A673 (cell line): ENCODE data around the gene IGFBP4.

Source experiments
- EZH2 ChIP-seq: fragments of 200-600 bp; sonication (generic); IDR thresholded peaks from 2 replicates; pipeline ENCODE4 v1.6.1; 2017; ENCODE audit warnings: borderline replicate concordance, low read depth, mild to moderate bottlenecking, mixed read lengths, antibody characterized with exemption, low read length; ENCODE audit not compliant: poor library complexity, severe bottlenecking
- TF ChIP-seq, protein P1 (sequence below): fragments of 300-800, 200-600 bp; sonication (generic); conservative IDR thresholded peaks from 2 replicates; pipeline ENCODE4 v1.5.1; 2017; ENCODE audit warnings: low read depth, mild to moderate bottlenecking, antibody characterized with exemption, low read length, moderate library complexity, mixed read lengths

DNA sequence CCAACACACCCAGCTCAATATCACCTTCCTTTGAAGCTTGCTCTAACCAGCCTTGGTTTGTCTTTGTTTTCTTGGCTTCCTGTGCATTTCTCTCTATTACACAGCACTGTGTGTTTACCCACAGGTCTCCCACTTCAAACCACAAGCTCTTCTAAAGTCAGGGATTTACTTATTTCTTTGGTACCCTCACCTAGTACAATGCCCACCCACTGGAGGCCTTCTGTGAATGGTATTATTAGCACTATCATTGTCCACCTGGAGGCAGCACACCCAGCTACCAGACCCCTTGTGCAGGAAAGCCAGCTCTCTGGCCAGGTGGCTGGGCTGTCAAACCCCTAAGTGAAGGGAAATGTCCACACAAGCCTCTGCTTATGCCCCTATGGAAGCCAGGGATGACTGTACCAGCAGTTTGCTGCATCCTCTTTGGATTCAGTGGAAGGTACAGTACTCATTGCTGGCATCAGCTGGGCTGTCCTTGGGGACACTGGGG is 16.2 kb upstream of the IGFBP4 start:
- TF ChIP-seq EZH2 = no peak
- TF ChIP-seq, protein P1, sequence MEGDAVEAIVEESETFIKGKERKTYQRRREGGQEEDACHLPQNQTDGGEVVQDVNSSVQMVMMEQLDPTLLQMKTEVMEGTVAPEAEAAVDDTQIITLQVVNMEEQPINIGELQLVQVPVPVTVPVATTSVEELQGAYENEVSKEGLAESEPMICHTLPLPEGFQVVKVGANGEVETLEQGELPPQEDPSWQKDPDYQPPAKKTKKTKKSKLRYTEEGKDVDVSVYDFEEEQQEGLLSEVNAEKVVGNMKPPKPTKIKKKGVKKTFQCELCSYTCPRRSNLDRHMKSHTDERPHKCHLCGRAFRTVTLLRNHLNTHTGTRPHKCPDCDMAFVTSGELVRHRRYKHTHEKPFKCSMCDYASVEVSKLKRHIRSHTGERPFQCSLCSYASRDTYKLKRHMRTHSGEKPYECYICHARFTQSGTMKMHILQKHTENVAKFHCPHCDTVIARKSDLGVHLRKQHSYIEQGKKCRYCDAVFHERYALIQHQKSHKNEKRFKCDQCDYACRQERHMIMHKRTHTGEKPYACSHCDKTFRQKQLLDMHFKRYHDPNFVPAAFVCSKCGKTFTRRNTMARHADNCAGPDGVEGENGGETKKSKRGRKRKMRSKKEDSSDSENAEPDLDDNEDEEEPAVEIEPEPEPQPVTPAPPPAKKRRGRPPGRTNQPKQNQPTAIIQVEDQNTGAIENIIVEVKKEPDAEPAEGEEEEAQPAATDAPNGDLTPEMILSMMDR = no peak
